HG02981 (cell line): ENCODE measurements around the gene AGPAT2.

ENCODE experiments used
- ATAC-seq: cut with Tn5 transposase; IDR thresholded peaks from one replicate; pipeline ENCODE4 v1.9.1; 2021; ENCODE audit warnings: mild to moderate bottlenecking, moderate library complexity; ENCODE audit not compliant: unreplicated experiment

AGPAT2 gene

GRCh38 chr9:136675477-136676296, 11.6 kb downstream of the AGPAT2 start:
- no peak for ATAC-seq

GRCh38 chr9:136674786-136675349, 12.4 kb downstream of the AGPAT2 start:
- ATAC-seq: no peak

- ATAC-seq: no peak
Measured at GRCh38 chr9:136673975-136674785, 13.1 kb downstream of the AGPAT2 start.

GRCh38 chr9:136673088-136673974, 13.9 kb downstream of the AGPAT2 start:
- no peak for ATAC-seq

- ATAC-seq: no peak
Measured at GRCh38 chr9:136672431-136673087, 14.7 kb downstream of the AGPAT2 start.

- no peak for ATAC-seq
Measured at GRCh38 chr9:136671646-136672430, 15.4 kb downstream of the AGPAT2 start.

- ATAC-seq: no peak
Measured at GRCh38 chr9:136671254-136671614, 16.0 kb downstream of the AGPAT2 start.

- no peak for ATAC-seq
Measured at GRCh38 chr9:136670576-136671253, 16.5 kb downstream of the AGPAT2 start.

- ATAC-seq: no peak
Measured at GRCh38 chr9:136669791-136670464, 17.3 kb downstream of the AGPAT2 start.

- no peak for ATAC-seq
Measured at GRCh38 chr9:136668983-136669790, 18.1 kb downstream of the AGPAT2 start.

GRCh38 chr9:136667940-136668760, 19.1 kb downstream of the AGPAT2 start:
- ATAC-seq: no peak

GRCh38 chr9:136667214-136667939, 19.9 kb downstream of the AGPAT2 start:
- ATAC-seq: no peak

- ATAC-seq: no peak
Measured at GRCh38 chr9:136666372-136667213, 20.7 kb downstream of the AGPAT2 start.

- ATAC-seq: no peak
Measured at GRCh38 chr9:136665704-136666371, 21.4 kb downstream of the AGPAT2 start.
